ENCODE data around the gene INHBA. TPM values are rescaled to one million over a fixed set of nuclear protein-coding genes. Genes with fewer than 3 reads are reported as not detected.

Gene INHBA
- total and polyA plus RNA-seq, 2 experiments from 2014 or later, result 5.5 to 8.8 TPM

DNA sequence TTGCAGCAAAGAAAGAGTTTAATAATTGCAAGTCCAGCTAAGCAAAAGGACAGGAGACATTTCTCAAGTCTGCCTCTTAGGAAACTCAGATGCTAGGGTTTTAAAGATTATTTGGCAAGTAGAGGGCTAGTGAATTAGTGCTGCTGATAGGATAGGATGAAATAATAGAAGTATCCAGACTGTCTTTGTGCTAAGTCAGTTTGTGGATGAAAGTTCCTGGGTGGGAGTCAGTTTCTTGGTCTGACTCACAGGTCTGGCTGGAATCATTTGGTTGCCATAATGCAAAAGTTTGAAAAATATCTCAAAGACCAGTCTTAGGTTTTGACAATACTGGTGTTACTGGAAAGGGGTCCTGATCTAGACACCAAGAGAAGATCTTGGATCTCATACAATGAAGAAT is 42.6 kb upstream of the INHBA start:
- Histone ChIP-seq H4K20me1 (ENCODE audit: insufficient read depth) (no peaks in the 10 kb centered on the region), H3K4me2 (ENCODE audit: unreplicated experiment) (no peak overlapping the region)

DNA sequence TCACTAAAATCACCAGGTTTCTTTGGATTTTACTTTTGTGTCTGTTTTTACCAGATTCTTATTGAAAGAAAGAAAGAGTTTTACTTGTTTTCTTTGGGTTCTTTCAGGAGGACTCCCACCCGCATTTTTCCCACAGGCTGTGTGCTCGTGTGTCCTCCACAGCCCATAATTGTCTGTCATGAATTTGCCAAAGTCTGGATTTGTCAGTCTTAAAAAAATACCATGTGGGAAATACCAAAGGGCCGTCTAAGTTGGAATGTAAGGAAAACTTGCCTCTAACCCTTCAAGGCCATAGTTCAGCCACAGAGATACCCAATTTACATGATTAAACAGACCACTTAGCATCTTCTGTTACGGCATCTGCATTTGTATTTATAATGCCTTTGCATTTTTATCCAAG is 41.3 kb upstream of the INHBA start:
- H3K27ac ChIP-seq, result no peak overlapping the region
- no peak overlapping the region for H3K4me2 ChIP-seq (ENCODE audit: unreplicated experiment)
- H3K27me3 ChIP-seq (replicated peaks; ENCODE audit: insufficient read depth), result no peaks in the 10 kb centered on the region
- no peak overlapping the region for H3K9ac ChIP-seq
- no peaks in the 10 kb centered on the region for H4K20me1 ChIP-seq (ENCODE audit: insufficient read depth)
- no peak for TF ChIP-seq EZH2 (IDR thresholded peaks at IDR 0.05; ENCODE audit: insufficient read depth, poor library complexity, severe bottlenecking)
- TF ChIP-seq EZH2phosphoT487 (IDR thresholded peaks at IDR 0.05; ENCODE audit: insufficient read depth, low read depth), result no peak
- no peak for DNase-seq
- H3K4me3 ChIP-seq, result no peak overlapping the region
- H2AFZ ChIP-seq, result no peak overlapping the region
- H3K9me3 ChIP-seq (ENCODE audit: low read depth), result no peaks in the 10 kb centered on the region
- H3K9me2 ChIP-seq (ENCODE audit: insufficient read depth), result no peaks in the 10 kb centered on the region
- no peaks in the 10 kb centered on the region for H3K79me2 ChIP-seq (ENCODE audit: insufficient read depth)
- WGBS, 2 experiments (ENCODE audit: low coverage in 1 of 2, low lambda C conversion rate in 2 of 2, missing lambda C conversion rate in 2 of 2), result 55 to 56% methylated on average over 4 of the region's 4 CpGs
- in situ Hi-C loops (cut with MboI), result no loop called here
- no peaks in the 10 kb centered on the region for H3F3A ChIP-seq (ENCODE audit: insufficient read depth)
- H3K4me1 ChIP-seq (ENCODE audit: insufficient read depth), result no peaks in the 10 kb centered on the region
- no peaks in the 10 kb centered on the region for H3K36me3 ChIP-seq (ENCODE audit: low read depth)

More for the DNA sequence above, 42.6 kb upstream of the INHBA start:
- H3K9me3 ChIP-seq (ENCODE audit: low read depth), result no peaks in the 10 kb centered on the region
- no peak overlapping the region for H3K9ac ChIP-seq
- H3K36me3 ChIP-seq (ENCODE audit: low read depth), result no peaks in the 10 kb centered on the region
- no peaks in the 10 kb centered on the region for H3K27me3 ChIP-seq (replicated peaks; ENCODE audit: insufficient read depth)
- H3K9me2 ChIP-seq (ENCODE audit: insufficient read depth), result no peaks in the 10 kb centered on the region
- no peaks in the 10 kb centered on the region for H3K4me1 ChIP-seq (ENCODE audit: insufficient read depth)
- TF ChIP-seq EZH2phosphoT487 (IDR thresholded peaks at IDR 0.05; ENCODE audit: insufficient read depth, low read depth) (no peak), EZH2 (IDR thresholded peaks at IDR 0.05; ENCODE audit: insufficient read depth, poor library complexity, severe bottlenecking) (no peak)
- H3K27ac ChIP-seq, result no peak overlapping the region
- in situ Hi-C loops (cut with MboI), result no loop called here
- peak; percentile 20 for DNase-seq
- no peak overlapping the region for H2AFZ ChIP-seq
- H3F3A ChIP-seq (ENCODE audit: insufficient read depth), result no peaks in the 10 kb centered on the region
- H3K79me2 ChIP-seq (ENCODE audit: insufficient read depth), result no peaks in the 10 kb centered on the region
- no peak overlapping the region for H3K4me3 ChIP-seq

DNA sequence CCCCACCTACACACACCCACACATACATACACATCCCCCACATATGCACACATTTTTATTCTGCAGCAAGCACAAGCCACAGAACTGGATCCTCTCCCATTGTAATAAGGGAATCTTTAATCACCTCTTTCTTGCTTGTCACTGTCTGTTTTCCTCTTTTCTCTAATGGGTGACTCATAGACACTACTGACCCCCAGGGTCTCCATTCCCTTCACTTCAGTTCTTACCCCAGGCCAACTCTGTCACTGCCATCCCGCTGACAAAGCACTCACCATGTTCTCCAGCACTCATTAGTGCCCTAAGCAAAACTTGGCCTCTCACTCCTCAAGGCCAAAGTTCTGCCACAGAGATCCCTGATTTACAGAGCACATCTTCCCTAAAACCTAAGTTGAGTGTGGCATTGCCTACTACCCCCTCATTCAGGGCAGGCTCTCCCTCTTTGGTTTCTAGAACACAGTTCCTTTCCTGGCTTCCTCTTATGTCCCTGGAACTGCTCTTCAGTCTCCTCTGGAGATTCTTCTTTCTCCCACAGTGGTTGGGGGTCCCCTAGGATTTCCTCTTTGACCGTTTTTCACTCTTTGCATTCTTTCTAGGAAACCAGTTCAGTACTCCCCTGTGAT is 39.6 kb upstream of the INHBA start:
- H2AFZ ChIP-seq, result no peak overlapping the region
- no peak for TF ChIP-seq EZH2 (IDR thresholded peaks at IDR 0.05; ENCODE audit: insufficient read depth, poor library complexity, severe bottlenecking)
- TF ChIP-seq EZH2phosphoT487 (IDR thresholded peaks at IDR 0.05; ENCODE audit: insufficient read depth, low read depth), result no peak

DNA sequence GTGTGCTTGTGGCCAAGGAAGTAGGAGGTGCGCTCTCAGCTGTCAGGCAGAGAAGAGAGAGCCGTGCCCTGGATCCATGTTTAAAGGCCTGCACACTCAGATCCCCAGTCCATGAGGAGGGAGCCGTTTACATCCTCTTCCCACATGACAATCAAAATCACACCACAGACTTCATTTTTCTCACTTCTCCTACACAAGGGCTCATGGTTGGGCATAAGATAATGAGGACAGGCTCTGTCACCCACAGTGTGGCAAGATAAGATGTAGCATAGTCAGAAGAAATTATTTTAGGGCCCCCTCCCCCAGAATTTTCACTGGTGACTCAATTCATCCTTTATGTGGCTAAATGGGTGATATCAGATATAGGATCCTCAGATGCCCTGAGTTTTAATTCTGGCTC is 35.9 kb upstream of the INHBA start:
- Histone ChIP-seq H3K9me2 (ENCODE audit: insufficient read depth) (no peaks in the 10 kb centered on the region), H3K4me2 (ENCODE audit: unreplicated experiment) (no peak overlapping the region), H3K27me3 (replicated peaks; ENCODE audit: insufficient read depth) (no peaks in the 10 kb centered on the region), H2AFZ (no peak overlapping the region), H3K36me3 (ENCODE audit: low read depth) (no peaks in the 10 kb centered on the region), H3K27ac (no peak overlapping the region), H4K20me1 (ENCODE audit: insufficient read depth) (no peaks in the 10 kb centered on the region), H3K79me2 (ENCODE audit: insufficient read depth) (no peaks in the 10 kb centered on the region), H3K4me3 (no peak overlapping the region), H3K9me3 (ENCODE audit: low read depth) (no peaks in the 10 kb centered on the region), H3K9ac (no peak overlapping the region), H3F3A (ENCODE audit: insufficient read depth) (no peaks in the 10 kb centered on the region), H3K4me1 (ENCODE audit: insufficient read depth) (no peaks in the 10 kb centered on the region)
- DNase-seq, result no peak
- 77 to 86% methylated on average over 3 of the region's 3 CpGs for WGBS, 2 experiments (ENCODE audit: low coverage in 1 of 2, low lambda C conversion rate in 2 of 2, missing lambda C conversion rate in 2 of 2)
- TF ChIP-seq EZH2 (IDR thresholded peaks at IDR 0.05; ENCODE audit: insufficient read depth, poor library complexity, severe bottlenecking) (no peak), EZH2phosphoT487 (IDR thresholded peaks at IDR 0.05; ENCODE audit: insufficient read depth, low read depth) (no peak)
- in situ Hi-C loops (cut with MboI), result no loop called here

More for the DNA sequence above, 39.6 kb upstream of the INHBA start:
- in situ Hi-C loops (cut with MboI), result no loop called here
- DNase-seq, result no peak
- no peaks in the 10 kb centered on the region for H3K9me2 ChIP-seq (ENCODE audit: insufficient read depth)
- H3K79me2 ChIP-seq (ENCODE audit: insufficient read depth), result no peaks in the 10 kb centered on the region
- H3K9me3 ChIP-seq (ENCODE audit: low read depth), result no peaks in the 10 kb centered on the region
- no peak overlapping the region for H3K4me3 ChIP-seq
- no peak overlapping the region for H3K4me2 ChIP-seq (ENCODE audit: unreplicated experiment)
- H3K27me3 ChIP-seq (replicated peaks; ENCODE audit: insufficient read depth), result no peaks in the 10 kb centered on the region
- 31 to 46% methylated on average over 2 of the region's 2 CpGs for WGBS, 2 experiments (ENCODE audit: low coverage in 1 of 2, low lambda C conversion rate in 2 of 2, missing lambda C conversion rate in 2 of 2)
- H3F3A ChIP-seq (ENCODE audit: insufficient read depth), result no peaks in the 10 kb centered on the region
- H3K4me1 ChIP-seq (ENCODE audit: insufficient read depth), result no peaks in the 10 kb centered on the region
- no peaks in the 10 kb centered on the region for H3K36me3 ChIP-seq (ENCODE audit: low read depth)
- no peaks in the 10 kb centered on the region for H4K20me1 ChIP-seq (ENCODE audit: insufficient read depth)
- no peak overlapping the region for H3K27ac ChIP-seq
- H3K9ac ChIP-seq, result no peak overlapping the region

DNA sequence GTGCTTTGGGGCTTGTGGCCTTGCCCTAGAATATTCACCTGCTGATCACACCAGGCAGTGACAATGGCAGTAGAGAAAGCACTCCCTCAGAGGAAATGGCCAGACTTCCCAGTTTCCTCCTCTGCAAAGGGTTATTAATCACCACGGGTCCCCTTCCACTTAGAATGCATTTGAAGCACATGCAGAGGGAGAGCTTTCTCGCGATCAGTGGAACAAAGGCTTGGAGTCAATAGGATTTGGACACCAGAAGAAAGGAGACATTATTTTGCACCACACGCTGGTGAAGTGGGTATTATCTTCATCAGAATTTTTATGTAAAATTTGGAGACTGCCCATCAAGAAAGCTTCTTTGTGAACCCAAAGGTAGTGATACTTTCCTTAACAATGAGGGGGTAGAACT is 35.4 kb upstream of the INHBA start:
- H3K9me2 ChIP-seq (ENCODE audit: insufficient read depth), result no peaks in the 10 kb centered on the region
- in situ Hi-C loops (cut with MboI), result no loop called here
- no peaks in the 10 kb centered on the region for H3K79me2 ChIP-seq (ENCODE audit: insufficient read depth)
- no peaks in the 10 kb centered on the region for H3F3A ChIP-seq (ENCODE audit: insufficient read depth)
- DNase-seq, result no peak
- TF ChIP-seq EZH2 (IDR thresholded peaks at IDR 0.05; ENCODE audit: insufficient read depth, poor library complexity, severe bottlenecking), result no peak
- TF ChIP-seq EZH2phosphoT487 (IDR thresholded peaks at IDR 0.05; ENCODE audit: insufficient read depth, low read depth), result no peak
- H4K20me1 ChIP-seq (ENCODE audit: insufficient read depth), result no peaks in the 10 kb centered on the region
- H3K36me3 ChIP-seq (ENCODE audit: low read depth), result no peaks in the 10 kb centered on the region
- 68 to 73% methylated on average over 4 of the region's 4 CpGs for WGBS, 2 experiments (ENCODE audit: low coverage in 1 of 2, low lambda C conversion rate in 2 of 2, missing lambda C conversion rate in 2 of 2)
- H3K27me3 ChIP-seq (replicated peaks; ENCODE audit: insufficient read depth), result no peaks in the 10 kb centered on the region
- no peak overlapping the region for H3K4me2 ChIP-seq (ENCODE audit: unreplicated experiment)
- H3K4me1 ChIP-seq (ENCODE audit: insufficient read depth), result no peaks in the 10 kb centered on the region
- H3K27ac ChIP-seq, result no peak overlapping the region
- H2AFZ ChIP-seq, result no peak overlapping the region
- no peak overlapping the region for H3K9ac ChIP-seq
- no peaks in the 10 kb centered on the region for H3K9me3 ChIP-seq (ENCODE audit: low read depth)
- no peak overlapping the region for H3K4me3 ChIP-seq

All from GM23248 (cell line).